NCI-H1417 treated with DMSO at 0.1 percent for 48 hours (cell line): ENCODE data around the gene SETD1B.
"Not testable (repeated sequence)": the region's sequence is repeated elsewhere in the genome, so short reads cannot be mapped to it uniquely, and the experiment has no call there.

Source experiments
- DNase-seq: peaks from one replicate; lab custom pipeline; 2025; lab: John Stamatoyannopoulos, UW

Gene SETD1B

GRCh38 chr12:121803861-121804416 lies at the start of gene SETD1B:
TSS of gene SETD1B (plus strand) at chr12:121804009. CDS start at chr12:121804738, 729 bp downstream.
- DNase-seq = no peak

GRCh38 chr12:121754836-121755235 lies 49.0 kb upstream of the SETD1B start:
- DNase-seq = no peak

GRCh38 chr12:121755591-121755990 lies 48.2 kb upstream of the SETD1B start:
- DNase-seq = no peak

- not testable (repeated sequence) for DNase-seq
Observed at GRCh38 chr12:121758536-121758935, 45.3 kb upstream of the SETD1B start.

DNA sequence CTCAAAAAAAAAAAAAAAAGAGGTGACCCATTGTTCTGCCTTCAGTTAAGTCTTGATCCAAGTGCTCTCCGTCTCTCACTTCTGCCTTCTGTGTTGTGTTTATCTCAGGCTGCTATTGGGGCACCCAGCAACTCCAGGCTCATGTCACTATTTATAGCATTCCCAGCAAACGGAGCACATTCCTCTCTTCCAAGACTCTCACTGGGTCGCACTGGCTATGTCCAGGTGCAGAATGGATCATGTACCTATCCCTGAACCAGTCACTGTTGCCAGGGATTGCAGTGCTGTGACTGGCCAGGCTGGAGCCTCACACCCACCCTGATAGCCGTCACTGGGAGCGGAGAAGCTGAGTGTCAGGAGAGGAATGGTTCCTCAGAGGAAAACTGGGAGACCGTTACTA lies 41.5 kb upstream of the SETD1B start:
- no peak for DNase-seq

GRCh38 chr12:121764808-121765207 lies 39.0 kb upstream of the SETD1B start:
- no peak for DNase-seq

DNA sequence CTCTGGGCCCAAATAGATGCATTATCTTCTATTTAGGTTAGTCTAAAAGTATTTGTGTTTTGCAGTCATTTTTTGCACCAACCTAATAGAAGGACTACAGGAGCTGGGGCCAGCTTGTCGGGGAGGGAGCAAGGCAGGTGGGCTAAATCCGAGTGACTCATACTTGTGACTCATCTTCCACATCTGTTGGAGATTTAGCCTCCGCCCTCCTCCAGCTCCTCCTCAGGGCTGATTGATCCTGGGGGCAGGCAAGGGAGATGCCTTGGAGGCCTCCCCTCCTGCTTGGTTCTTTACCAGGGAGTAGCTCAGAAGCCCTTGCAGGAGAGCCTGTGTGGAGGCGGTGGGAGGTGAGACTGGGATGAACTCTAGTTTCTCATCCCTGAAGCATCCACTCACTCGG lies 38.2 kb upstream of the SETD1B start:
- no peak for DNase-seq

GRCh38 chr12:121766290-121767039 lies 37.3 kb upstream of the SETD1B start:
- DNase-seq = no peak

DNA sequence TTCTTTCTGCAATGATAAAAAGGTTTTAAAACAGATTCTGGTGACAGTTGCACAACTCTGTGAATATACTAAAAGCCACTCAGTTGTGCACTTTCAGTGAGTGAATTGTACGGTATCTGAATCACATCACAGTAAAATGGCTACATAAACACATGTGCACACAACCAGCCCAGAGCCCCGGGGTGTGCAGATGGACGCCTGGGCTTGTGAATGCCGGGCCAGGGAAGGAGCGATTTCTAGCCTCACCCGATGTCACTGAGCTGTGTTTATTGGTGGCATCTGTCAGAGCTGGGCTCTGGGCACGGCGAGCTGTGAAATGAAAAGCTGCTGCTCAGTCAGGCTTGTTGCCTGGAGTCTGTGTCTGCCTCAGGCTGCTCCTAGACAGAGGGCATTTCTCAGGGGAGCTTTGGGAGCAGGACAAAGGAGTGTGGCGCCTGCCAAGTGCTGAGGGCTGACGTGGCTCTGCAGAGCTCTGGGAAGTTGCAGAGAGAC lies 36.2 kb upstream of the SETD1B start:
- no peak for DNase-seq

GRCh38 chr12:121769297-121769830 lies 34.4 kb upstream of the SETD1B start:
- DNase-seq = no peak

GRCh38 chr12:121769831-121770301 lies 33.9 kb upstream of the SETD1B start:
- DNase-seq = no peak

DNA sequence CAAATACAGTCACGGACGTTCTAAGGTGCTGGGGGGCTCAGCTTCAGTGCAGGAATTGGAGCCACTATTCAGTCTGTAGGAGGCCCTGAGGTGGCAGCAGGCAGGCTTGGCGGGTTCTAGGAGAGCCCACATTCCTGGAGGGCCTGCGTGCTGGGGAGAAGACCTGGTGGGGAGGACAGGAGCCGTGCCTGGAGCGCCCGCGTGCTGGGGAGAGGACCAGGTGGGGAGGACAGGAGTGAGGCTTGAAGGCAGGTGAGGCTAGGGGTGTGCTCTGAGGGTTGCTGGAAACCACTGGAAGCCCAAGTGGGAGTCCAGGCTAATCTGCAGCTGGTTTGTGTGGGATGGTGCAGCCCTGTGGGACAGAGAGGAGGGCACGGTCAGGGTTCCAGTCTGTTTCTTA lies 33.4 kb upstream of the SETD1B start:
- no peak for DNase-seq

GRCh38 chr12:121770813-121771625 lies 32.8 kb upstream of the SETD1B start:
- no peak for DNase-seq

DNA sequence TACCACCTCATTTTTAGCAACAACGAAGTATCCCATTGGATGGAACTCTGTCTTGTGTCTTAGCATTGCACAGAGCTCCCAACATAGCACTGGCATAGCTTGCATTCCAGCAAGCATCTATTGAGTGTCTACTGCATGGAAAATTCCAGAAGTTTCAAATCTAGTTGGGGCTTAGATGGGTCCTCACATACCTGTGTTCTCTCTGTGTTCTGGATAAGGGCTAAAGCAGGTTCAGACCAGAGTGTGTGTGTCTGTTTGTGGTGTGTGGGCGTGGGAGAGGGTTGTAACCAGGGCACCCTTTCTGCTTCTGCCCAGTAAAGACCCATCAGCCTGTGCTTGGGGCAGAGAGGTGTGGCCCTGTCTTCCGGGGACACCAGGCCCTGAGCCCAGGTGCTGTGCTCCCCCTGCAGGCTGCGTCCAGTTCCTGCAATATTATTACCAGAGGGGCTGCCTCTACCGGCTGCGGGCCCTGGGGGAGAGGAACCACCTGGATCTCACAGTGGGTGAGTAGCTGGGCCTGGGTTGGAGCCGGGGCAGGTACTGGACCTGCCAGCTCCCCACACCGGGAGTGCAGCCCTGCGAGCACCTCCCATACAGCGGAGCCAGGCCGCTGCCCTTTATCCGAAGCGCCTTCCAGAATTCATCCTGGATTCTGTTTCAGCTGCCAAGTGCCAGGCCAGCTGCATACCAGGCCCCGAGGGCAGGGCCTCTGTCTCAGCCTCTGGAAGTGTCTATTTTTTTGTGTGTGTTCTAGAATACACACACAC lies 30.6 kb upstream of the SETD1B start:
- no peak for DNase-seq

DNA sequence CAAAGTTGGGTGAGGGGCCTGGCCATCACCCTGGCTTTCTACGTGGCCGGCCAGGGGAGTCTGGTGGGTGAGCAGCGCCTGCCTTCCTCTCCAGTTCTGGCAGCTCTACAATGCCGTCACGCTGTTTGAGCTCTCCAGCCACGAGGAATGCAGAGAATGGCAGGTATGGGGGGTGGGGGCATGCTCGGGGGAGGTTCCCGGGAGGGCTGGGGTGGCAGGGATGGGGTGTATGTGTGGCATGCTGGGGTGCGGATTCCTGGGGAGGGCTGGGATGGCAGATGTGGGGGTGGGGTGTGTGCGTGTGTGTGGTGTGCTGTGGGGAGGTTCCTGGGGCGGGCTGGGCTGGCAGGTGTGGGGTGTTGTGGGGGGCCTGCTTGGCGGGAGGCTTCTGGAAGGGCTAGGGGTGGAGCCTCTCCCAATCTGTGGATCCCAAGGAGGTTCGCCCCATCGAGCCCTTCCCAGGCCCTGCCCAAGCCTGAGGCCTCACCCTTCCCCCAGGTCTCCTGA lies 28.8 kb upstream of the SETD1B start:
- no peak for DNase-seq

GRCh38 chr12:121775501-121775900 lies 28.3 kb upstream of the SETD1B start:
- DNase-seq = no peak

DNA sequence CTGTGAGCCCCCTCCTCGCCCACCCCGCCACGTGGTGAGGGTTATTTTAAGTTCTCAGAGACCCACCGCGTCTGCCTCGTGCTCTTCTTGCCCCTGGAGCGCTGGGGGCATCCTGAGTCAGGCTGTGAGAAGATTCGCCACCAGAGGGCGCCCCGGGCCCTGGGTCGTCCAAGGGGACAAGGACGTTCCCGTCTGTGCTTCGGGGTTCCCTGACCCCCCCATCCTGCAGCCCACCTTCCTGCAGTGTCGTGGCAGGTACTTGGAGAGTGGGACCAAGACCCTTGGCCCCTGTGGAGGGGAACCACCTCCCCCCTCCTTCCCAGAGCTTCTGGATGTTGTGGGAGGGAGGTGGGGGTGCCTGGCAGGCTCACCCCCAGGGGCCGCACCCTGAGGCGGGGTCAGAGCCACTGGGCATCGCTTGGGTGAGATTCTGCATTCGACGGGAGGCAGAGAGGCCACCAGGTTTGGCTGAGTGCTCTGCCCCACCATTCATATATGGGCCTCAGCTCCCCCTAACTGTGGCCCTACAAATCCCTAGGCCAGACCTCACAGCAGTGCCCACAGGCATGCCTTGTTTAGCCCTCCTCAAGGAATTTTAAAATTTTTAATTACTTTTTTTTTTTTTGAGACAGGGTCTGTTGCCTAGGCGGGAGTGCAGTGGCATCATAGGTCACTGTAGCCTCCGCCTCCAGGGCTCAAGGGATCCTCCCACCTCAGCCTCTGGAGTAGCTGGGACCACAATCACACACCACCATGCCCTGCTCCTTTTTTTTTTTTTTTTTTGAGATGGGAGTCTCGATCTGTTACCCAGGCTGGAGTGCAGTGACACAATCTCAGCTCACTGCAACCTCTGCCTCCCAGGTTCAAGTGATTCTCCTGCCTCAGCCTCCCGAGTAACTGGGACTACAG lies 27.4 kb upstream of the SETD1B start:
- DNase-seq = no peak

GRCh38 chr12:121778567-121779421 lies 25.0 kb upstream of the SETD1B start:
- DNase-seq = no peak

DNA sequence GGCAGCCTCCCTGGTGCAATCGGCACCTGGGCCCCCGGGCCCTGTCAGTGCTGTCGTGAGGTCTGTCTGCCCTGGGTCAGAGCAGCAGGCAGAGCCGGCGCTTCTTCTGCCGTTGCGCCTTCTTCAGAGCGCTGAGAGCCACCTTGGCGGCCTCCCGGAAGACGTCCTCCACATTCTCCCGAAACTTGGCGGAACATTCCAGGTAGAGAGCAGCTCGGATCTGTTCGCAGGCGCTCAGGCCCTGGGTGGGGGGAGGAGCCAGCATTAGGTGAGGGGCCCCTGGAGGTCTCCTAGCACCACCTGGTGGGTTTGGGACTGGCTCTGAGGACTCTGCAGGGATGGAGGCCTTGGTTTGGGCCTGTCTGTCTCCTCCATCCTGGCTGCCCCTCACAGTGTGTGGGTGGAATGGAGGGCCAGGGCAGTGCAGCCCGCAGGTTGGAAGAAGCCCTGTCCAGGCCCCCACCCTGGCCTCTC lies 24.4 kb upstream of the SETD1B start:
- DNase-seq = no peak
